Activated CD8-positive, alpha-beta memory T cell treated with anti-CD3 and anti-CD28 coated beads for 1 hour (primary cell): ENCODE results near the gene MTHFSD.

ENCODE experiments used
- DNase-seq, 2 donors: peaks; one replicate each; pipeline ENCODE4 v3.0.0-alpha.2; 2020; ENCODE audit warnings: low read depth in 1 of 2; ENCODE audit errors: extremely low read depth in 1 of 2

Gene MTHFSD

DNA sequence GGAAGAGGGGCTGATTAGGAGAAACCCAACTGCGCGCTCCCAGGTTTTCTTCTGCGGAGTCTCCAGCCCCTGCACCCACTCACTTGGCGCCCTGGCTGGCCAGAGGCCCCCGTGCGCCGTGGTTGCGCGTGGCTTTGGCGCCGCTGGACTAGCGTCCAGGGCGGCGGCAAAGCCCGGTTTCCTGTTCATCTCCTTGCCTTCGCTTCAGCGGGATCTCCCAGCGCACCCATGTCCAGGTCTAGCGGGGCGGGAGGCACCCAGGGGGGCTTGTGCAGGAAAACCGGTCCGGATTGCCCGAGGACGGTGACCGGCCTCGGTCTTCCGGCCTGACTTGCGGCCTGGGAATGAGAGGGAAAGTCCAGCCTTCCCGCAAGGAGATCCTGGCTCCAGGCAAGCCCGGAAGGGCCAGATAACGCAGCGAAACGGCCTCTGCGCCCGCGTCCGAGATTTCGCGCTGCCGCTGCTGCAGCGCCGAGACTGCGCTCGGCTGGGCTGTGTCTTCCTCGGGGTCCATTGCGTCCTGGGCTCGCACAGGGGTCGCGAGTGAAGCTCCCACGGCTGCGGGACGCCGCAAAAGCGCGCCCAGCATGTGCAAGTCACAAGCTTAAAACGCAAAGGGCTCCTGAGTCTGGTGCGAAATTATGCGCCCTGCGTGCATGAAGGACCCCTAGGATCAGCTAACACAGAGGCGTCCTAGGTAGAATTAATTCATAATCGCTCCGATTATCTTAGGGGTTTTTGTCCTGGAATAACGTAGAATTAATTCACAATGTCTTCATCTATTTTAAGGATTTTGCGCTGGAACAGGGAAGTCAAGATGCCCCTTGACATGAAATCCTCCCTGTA, 39.0 kb downstream of the MTHFSD start:
- no peak for DNase-seq

DNA sequence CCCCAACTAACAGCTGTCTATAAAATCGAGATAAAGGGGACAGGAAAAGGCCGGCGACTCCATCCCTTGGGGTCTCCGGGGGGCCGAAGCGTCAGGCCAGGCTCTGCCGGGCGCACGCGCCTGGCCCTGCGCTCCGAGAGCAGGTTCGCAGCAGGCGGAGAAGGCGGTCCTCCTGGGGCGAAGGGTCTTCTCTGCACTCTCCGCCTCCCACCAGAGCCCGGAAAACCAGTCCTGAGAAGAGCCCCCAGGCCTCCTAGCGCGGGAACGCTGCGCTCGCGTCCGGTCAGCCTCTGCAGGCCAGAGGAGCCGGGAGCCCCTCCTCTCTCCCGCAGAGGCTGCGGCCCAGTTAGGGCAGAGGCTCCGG, 39.6 kb downstream of the MTHFSD start:
- no peak for DNase-seq

DNA sequence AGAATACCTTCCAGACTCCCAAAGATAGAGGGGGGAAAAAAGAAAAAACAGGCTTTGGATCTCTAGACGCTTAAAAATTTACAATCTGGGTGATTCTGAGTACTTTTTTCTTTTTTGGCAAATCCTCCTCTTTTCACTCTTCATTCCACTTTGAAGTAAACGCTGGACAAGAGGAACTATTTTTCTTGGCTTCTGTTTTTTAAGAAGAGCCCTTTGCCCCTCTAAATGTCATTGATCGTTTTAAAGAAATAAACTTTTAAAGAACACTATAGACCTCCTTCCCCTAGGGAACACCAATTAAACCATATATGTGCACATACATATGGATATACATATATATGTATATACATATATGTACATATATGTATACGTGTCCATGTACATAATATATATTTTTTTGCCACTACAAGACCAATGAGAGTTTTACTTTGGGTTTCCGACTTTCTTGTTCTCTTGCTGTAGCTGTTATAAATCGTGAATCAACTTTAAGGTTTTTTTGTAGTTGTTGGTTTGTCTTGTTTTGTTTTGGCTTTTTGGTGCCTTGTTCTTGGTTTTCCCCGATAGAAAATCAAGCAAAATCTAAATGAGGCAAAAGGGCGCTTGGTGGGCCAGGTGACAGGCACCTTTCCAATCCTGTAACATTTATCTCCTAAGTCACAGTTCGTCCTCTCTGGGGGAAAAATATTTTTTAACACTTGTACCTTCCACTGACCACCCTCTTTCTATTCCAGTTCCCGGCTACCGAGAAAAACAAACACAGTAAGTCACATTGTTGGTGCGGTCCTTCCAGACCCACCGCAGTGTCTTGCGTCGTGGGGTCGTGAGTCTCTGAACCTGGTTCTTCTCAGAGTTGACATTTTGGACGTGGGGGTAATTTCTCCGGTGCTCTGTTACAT, 40.3 kb downstream of the MTHFSD start:
- no peak for DNase-seq

DNA sequence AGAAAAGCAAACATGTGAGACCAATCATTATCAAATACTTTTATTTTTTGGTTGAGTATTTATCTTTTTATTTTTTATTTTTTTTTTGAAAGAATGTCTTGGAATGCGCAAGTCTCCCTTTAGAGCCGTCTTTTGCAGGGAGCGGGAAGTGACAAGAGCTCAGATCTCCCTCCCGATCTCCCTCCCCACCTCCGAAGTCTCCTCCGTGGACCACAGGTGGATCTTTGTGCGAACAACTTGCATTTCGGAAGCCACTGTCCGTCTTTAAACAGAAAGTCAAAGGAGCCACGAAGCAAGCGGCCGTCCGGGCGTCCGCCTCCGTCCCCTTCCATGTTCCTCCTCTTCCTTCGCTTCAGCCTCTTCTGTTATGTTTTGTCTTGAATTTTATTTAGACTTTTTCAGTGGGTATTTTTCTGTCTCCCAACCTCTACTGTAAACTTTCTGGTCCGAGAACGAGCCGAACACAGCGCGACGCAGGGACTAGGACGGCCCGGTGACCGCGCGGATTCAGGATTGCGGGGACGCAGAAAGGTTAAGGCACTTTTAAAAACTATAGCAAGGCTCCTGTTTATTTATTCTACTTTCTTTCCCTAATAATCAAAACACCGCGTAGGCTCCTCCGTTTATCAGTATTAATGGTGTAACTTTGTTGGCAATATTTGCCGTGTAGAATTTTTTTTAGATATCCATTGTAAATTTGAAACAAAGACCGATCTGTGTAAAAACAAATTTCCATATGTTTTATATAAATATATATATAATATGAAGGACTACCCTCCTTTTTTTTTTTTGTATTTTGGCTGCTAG, 41.4 kb downstream of the MTHFSD start:
- DNase-seq, result no peak

DNA sequence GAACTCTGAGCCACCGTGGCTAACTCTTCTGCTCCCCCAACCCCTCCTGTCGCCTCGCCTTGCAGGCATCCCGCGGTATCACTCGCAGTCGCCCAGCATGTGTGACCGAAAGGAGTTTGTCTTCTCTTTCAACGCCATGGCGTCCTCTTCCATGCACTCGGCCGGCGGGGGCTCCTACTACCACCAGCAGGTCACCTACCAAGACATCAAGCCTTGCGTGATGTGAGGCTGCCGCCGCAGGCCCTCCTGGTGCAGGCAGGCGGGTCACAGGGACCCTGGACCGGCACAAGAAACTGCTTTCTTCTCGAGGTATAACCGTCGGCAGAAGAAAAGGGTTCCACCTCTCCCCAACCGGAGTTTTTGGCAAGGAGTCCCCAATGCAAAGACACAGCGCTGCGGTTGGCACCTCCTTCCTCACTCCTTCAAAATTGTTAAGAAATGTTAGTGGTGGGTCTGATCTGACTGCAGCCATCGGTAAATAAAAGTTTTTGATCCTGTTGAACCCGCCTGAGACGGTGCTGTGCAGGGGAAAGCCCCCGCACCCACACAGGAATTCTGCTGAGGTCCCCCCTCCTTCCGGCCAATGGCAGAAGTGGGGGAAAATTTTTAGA, 42.1 kb downstream of the MTHFSD start:
- no peak for DNase-seq

DNA sequence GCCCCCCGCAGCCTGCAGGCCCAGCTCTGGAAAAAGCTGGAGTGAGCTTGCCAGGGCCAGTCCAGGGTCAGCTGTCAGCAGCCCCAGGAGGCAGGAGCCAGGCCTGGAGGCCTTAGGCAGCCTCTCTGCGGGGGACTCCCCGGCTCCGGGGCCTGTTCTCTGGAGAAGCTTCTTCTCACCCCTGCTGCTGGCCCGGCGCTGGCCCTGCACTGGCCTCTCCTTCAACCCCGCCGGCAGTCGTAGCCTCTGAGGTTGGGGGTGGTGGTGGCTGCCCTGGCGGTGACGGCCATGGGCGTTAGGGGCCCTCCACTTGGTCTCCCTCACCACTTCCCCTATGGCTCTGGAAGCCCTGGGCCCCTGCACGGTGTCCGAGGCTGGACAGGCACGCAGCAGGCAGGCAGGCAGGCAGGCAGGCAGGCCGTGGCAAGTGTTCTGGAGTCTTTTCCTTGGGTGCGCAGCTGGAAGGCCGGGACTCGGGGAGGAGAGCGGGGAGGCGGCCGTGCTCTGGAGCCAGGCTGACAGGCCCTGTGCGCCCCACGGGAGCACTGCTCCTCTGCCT, 42.7 kb downstream of the MTHFSD start:
- DNase-seq, result no peak

DNA sequence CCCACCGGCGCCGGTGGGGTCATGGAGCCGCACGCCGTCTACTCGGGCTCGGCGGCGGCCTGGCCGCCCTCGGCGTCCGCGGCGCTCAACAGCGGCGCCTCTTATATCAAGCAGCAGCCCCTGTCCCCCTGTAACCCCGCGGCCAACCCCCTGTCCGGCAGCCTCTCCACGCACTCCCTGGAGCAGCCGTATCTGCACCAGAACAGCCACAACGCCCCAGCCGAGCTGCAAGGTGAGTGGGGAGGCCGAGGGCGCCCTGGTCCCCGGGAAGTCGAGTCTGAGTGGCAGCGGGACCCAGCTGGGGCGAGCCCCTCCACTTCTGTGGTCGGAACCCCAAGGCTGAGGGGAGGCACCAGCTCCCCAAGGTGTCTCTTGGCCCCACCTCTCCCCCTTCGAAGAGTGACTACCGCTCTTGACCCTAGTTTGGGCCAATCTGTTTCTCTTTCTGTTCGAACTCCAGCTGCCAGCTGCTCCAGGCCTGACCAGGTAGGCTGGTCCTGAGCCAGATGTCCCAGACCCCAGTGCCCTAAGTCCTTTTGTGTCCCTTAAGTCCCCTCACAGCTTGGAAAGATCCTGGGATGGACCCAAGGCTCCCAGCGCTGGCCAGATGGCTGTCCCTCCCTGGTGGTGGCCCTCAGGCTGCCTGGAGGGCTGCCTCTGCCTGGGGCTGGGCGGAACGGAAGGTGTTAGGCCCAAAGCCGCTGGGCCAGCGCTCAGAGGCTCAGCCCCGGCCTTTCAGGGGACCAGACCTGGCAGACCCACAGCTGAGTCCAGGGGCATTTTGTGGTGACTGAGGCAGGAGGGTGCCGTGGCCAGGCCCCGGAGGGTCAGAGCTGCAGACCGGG, 43.5 kb downstream of the MTHFSD start:
- DNase-seq, result no peak

DNA sequence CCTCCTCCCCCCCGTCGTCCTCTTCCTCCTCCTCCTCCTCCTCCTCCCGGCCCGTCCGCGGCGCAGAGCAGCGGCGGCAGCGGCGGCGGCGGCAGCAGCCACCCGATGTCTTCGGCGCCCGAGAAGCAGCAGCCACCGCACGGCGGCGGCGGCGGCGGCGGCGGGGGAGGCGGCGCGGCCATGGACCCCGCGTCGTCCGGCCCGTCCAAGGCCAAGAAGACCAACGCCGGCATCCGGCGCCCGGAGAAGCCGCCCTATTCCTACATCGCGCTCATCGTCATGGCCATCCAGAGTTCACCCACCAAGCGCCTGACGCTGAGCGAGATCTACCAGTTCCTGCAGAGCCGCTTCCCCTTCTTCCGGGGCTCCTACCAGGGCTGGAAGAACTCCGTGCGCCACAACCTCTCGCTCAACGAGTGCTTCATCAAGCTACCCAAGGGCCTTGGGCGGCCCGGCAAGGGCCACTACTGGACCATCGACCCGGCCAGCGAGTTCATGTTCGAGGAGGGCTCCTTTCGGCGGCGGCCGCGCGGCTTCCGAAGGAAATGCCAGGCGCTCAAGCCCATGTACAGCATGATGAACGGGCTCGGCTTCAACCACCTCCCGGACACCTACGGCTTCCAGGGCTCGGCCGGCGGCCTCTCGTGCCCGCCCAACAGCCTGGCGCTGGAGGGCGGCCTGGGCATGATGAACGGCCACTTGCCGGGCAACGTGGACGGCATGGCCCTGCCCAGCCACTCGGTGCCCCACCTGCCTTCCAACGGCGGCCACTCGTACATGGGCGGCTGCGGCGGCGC, 44.4 kb downstream of the MTHFSD start, which contains the start of gene FOXF1:
Gene FOXF1 (plus strand): TSS at position 63 of the 797 bp plus-strand sequence. CDS start 43 bp downstream, at position 106.
- DNase-seq, result no peak

DNA sequence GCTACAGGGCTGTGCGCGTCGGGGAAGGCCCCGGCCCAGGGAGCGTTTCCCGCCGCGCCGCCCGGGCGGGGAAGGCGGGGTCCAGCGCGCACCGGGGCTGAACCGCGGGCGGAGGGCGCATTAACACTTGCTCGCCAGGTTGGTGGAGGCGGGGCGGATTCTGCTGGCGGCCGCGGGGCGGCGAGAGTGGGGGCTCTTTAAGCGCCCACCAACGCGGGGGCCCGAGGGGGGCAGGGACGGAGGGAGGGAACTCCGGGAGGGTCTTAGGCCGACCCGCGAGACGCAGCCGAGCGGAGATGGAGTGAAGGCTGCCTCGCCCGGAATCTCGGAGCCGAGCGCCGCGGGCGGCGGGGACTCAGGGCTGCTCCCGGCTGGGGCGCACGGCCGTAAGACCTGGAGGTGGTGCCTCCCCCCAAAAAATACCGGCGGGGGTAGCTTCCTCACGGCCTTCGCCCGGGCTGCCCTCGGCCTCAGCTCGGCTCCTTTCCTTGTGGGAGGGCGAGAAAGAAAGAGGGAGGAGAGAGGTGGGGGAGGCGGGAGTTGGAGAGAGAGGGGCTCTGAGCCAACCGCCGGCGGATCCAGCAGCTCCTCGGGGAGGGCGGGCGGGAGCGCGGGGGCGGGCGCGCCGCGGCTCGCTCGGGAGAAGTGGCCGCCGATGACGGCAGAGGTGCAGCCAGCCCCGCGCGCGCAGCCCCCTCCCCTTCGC, 45.1 kb downstream of the MTHFSD start:
- DNase-seq, result no peak

DNA sequence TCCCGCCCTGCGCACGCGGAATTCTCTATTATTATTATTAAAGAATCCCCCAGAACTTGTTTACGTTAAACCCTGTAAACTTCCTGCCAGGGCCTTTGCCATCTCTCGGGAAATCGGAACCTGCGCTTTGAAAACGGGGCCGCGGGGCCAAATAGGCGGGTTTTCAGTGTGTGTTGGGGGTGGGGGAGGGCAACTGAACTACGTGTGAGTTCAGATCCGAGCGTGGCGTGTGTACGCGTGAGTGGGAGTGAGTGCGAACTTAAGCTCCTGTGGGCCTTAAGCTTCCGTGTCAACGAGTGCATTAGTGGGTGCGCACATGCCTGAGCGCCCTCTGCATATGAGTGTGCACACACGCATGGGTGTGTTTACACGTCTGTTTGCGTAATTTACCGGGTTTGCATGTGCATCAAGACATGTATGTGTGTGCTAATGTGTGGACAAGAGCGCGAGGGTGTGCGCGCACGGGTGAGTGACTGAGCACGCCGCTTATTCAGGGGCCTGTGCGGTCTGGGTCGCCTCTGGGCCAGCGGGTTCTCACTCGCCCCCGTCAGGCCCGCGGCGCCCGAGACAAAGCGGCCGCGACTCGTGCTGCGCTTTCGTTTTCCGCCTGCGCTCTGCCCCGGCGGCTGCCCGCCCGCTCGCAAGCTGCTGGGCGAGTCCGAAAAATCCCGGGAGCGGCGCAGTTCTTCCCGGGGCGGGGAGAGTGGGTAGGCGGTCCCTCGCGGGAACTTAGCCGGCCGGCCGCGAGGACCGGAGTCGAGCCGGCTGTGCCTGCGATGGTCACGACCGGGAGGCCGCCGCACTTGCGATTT, 45.9 kb downstream of the MTHFSD start:
- DNase-seq, result no peak

DNA sequence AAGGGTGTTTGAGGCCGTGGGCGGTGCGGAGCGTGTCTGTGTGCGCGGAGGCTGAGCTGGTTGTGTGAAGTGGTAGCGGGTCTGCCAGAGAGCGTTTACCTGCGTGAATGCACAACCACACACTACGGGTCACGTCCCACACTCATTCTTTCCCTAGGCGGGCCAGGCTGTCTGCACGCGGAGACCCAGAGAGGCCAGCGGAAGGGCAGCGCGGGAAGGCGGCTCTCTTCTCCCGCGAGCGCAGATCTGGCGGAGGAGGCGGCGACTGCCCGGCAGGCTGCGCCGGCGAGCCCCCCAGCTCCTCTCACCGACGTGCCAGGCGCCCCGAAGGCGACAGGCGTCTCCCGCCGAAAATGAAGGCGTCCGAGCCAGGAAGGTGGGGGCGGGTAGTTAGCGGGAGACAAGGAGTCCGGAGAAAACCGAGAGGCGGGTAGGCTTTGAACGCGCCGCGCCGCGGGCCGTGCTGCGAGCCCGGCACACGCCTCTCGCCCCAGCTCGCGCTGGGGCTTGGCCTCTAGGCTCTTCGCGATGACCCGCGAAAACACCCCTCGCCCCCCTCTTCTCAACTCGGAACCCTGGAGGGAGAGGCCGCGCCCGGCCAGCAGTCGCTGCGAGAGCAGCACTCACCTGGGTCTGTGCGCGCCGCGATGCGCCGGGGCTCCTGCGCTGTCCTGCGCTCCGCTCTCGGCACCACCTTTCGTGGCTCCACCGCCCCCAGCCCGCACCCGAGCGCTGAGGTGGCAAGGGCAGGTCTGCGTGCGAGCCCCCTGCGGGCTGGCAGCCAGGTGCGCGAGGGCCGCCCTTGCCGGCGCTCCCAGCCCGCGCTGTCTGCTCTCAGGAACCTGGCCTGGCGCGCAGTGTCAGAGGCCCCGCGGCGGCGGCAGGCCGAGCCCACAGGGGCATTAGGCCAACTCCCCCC, 46.7 kb downstream of the MTHFSD start:
- no peak for DNase-seq

DNA sequence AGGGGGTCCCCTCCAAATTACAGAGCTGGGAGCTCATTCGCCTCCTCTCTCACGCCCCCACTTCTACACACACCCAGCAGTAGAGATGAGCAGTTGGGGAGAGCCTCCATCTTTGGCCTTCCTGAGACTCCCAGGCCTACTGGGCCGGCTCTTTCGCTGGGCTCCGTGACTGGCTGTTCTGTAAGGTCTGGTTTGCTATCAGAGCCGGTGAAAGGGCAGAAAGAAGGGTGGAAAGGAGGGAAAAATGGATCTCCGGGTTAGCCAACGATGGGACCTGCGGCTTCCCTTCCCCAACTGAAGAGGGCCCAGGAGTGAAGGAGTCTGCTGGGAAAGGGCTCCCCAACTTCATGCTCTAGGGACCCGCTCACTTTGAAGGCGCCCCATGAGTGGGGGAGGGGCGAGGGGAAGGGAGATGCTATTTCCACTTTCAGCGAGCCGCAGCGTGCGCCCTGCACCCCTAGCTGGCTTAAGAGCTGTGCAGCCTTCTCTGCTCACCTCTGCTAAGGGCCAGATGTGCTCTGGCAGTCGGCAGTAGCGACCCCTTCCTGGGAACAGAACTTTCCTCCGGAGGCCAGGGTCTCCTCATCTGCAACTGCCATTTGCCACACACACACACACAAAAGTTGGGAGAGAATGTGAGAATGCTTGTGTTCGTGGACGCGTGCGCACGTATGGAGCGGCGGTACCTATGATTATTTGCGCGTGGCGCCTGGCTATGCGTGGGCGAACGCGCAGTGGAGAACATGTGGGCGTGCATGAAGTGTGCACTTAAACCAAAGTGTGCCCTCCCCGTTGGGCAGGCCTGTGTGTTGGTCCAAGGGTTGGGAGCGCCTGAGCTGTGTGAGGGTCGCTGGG, 47.6 kb downstream of the MTHFSD start:
- no peak for DNase-seq

DNA sequence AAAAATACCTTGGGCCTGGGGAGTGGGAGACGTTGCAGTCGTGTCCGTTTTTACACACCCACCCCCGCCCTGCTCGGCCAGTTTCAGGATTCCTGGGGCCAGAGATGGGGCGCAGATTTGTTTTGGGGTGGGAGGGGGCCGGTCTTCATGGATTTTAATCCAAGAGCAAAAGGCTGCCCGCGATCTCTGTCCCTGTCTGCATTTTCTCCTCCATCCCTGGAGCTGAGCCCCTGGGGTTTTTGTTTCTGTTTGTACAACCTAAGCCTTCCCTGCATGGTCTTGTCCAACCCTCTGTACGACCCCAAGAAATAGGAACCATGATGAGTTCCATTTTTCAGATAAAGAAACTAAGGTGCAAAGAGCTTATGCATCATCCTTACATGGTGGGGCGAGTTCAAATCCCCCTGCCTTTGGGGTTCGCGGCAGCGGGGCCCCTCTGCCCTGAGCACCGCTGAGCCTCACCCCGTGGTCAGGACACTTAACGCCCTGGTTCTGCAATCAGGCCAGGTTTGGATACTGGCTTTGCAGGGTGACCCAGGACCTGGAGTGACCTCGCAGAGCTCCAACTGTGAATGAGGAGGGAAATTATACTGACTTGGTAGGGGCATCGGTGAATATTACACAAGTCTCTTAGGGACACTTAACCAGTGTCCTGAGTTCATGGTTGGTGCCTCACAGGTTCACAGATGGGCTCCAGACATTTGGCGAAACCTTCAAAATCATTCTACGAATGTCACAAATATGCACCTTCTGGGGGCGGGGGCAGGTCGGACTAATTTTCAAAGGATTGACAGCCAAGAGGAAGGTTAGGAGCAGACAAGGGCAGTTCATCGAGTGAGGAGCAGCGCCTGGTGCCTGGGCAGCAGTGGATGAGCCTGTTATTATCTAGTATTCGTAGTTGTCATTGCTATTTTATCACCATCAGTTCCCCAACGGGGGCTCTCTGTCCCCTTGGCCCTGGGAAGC, 48.9 kb downstream of the MTHFSD start:
- DNase-seq, result no peak
